NCI-H82 treated with DMSO at 0.1 percent for 48 hours (cell line): ENCODE results near the gene PRDM12.

Source experiments
- DNase-seq: peaks from one replicate; lab custom pipeline; 2025; ENCODE audit not compliant: unreplicated experiment; lab: John Stamatoyannopoulos, UW

Gene PRDM12

GRCh38 chr9:130689572-130689936 lies 25.2 kb downstream of the PRDM12 start:
- DNase-seq: no peak

DNA sequence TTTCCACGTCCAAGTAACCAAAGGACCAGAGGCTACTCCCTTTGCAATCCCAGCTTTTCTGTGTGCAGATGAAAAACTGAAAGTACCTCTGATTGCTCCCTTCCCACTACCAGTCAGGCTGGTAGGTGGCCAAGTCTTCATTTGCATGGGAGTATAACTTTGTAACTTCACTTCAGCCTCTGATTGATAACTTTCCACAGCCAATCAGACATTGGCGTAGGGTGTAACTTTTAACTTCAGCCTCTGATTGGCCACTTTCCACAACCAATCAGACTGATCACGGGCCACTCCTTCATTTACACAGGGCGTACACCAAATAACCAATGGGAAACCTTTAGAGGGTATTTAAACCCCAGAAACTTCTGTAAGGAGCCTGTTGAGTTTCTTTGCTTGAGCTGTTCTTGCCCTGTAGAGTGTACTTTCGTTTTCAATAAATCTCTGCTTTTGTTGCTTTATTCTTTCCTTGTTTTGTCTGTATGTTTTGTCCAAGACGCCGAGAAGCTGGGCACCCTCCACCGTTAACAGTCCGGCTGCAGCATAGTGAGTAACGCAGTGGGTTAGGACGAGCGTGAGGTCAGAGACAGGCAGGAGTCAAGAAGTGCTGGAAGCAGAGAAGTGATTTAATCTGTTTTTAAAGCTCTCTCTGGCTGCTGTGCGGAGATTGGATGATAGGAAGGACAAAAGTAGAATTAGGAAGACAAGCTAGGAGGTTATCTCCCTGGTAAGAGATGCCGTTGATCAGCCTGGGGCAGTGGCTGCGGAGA lies 25.7 kb downstream of the PRDM12 start:
- DNase-seq: peak; percentile 92

GRCh38 chr9:130692321-130692720 lies 27.9 kb downstream of the PRDM12 start:
- no peak for DNase-seq

- no peak for DNase-seq
Measured at GRCh38 chr9:130693101-130693425, 28.7 kb downstream of the PRDM12 start.

DNA sequence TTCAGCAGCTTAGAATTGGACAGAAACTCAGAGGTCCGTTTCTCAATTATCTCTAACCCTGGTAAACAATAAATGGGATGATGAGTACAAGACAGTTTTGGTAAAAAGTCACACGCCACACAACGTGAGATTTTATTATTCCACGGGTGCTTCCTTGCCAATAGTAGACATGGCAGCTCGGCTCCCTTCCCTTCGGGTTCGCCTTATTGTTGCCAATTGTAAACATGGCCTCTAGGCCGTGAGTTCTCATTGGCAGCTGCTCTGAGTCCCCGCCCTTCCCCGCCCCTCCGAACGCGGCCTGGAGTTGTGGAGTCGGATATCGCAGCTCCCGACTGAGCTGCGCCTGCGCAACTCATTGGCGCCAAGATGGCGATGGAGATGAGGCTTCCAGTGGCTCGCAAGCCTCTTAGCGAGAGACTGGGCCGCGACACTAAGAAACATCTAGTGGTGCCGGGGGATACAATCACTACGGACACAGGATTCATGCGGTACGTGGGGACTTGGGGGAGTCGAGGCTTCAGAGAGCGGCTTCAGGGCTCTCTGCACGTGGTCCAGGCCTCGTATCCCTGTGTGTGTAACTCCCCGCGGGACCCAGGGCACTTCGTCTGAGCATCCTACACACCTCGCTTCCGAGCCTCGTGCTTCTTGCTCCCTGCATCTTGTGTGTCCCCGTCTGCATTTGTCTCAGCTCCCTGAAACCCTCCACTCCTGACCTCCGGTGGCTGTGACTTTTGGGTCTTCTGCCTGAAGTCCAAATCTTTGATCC lies 29.2 kb downstream of the PRDM12 start, which contains the start of gene EXOSC2:
Gene EXOSC2, plus strand, starts transcription at position 355 of the 766 bp plus-strand sequence. Its CDS starts 12 bp downstream, at position 367.
- peak; percentile 82 for DNase-seq

- no peak for DNase-seq
Measured at GRCh38 chr9:130694205-130694604, 29.8 kb downstream of the PRDM12 start.

DNA sequence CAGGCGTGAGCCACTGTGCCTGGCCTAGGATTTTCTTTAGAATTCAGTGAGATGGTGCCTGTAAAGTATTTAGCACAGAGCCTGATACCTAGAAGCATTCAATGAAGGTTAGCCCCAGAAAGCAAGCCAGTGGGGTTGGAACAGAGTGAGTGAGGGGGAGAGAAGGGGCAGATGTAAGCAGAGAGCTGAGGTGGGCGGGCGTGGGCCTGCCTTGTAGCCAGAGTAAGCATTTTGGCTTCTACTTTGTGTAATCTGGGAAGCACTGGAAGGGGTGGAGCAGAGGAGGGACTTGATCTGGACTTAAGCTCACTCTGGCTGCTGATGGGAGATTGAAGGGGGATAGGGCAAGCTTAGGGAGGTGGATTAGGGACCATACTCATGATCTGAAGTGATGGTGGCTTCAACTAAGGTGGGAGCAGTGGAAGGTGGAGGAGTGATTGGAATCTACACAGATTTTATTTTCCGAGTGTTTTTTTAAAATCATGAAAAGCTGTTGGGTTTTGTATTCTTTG lies 31.8 kb downstream of the PRDM12 start:
- DNase-seq: peak; percentile 7

DNA sequence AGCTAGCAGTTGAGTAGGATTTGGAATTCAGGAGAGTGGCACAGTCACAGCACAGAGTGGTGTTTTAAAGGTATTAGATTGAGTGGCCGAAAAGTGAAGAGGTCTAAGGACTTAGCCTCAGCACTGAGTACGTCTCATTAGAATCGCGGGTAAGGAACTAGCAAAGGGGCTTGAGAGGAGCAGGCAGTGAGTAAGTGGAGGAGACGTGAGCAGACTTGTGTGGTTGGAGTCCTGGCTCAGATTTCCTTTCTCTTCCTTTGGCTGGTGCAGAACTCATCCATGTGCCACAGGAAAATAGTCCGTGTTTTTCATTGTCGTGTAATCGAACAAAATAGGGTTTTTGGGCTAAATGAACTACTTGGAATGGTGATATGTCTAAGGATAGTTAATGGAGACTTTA lies 32.6 kb downstream of the PRDM12 start:
- no peak for DNase-seq

DNA sequence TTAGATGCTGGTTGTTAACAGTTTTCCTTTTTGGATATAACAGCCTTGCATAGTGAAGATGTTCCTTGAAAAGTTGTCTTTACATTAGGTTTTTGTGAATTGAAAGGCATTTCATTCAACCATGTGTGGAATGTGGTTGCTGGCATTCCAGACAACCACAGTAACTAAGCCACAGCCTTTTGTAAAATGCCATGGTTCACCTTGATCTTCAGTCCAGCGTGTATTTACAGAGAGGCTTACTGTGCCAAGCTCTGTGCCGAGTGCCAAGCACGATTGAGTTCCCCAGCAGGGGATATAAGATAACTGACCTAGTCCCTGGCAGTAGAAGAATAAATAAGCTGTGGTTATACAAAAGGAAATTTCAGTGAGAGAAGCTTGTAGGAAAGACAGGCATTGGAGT lies 34.1 kb downstream of the PRDM12 start:
- no peak for DNase-seq

- DNase-seq: no peak
Measured at GRCh38 chr9:130699047-130699446, 34.7 kb downstream of the PRDM12 start.

DNA sequence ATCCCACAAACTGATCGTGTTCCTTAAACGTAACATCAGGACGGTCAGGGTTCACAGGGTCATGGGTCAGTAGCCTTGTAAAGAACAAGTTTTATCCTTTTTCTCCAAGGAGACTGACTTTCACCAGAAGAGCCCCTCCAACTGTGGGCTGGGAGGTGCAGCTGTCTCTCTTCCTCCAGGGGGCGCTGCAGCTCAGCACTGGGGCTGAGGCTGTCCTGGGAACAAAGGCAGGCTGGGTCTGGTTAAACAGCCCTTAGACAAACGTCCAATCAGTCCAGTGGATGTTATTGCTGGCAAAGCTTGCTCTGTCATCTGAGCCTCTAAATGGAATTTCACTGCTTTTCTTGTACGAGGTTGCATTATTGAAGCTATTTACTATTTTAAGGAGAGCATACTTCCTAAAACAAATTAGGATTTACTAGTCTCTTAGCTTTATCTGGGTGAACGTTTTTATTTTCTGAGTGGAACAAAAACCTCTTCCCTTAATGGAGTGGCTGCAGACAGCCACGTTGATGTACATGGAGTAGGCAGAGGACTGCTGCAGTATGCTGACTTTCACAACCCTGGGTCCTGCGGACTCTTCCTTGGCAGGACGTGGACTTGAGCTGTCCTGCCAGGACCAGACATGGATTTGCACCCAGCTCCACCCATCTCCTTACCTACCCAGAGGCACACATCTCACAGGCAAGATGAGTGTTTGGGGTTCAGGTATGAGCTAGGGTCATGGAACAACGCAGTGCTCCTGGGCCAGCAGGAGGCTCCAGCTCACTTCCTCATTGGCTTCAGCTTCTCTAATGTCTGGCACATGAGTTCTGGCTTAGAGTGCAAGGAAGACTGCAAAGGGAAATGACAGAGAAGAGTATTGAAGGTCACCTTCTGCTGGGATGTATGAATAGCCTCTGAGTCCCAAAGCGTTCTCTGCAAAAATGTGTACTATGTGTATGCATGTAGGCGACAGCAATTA lies 36.9 kb downstream of the PRDM12 start:
- peak; percentile 2 for DNase-seq

DNA sequence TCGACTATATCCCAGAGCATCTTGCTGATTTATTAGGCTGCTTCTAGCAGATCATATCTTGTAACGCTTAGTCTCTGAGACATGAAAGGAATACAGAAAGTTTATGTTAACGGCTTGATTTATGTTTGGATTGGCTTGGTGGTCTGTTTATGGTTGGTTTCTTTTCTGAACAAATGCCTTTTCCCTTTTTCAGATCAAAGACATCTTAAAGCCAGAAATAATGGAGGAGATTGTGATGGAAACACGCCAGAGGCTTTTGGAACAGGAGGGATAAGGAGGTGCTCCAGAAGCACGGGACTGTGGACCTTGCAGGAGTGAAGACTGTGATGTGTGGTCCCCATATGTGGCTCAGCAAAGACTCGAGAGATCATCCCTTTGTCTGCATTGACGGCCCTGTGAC lies 39.1 kb downstream of the PRDM12 start:
- DNase-seq: no peak

- DNase-seq: peak; percentile 34
Measured at GRCh38 chr9:130707225-130707976, 43.0 kb downstream of the PRDM12 start.

DNA sequence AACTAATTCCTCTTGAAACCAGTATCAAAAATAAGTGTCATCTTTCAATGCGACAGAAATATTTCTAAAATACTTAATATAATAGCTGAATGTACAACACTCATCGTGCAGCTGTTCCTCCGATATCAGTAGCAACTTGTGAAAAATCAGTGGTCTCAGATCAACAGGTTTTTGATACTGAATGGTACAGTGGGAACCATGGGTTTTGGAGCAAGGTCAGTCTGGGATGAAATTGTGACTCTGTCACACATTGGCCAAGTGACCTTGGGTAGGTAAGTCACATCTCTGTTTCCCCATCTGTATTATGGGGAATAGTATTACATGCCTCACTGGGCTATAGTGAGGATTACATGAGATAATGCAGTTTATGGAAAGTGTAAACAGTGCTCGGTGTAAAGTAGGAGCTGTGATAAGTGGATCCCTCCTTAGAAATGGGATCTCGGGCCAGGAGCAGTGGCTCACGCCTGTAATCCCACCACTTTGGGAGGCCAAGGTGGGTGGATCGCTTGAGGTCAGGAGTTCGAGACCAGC lies 46.5 kb downstream of the PRDM12 start:
- DNase-seq: peak; percentile 10

DNA sequence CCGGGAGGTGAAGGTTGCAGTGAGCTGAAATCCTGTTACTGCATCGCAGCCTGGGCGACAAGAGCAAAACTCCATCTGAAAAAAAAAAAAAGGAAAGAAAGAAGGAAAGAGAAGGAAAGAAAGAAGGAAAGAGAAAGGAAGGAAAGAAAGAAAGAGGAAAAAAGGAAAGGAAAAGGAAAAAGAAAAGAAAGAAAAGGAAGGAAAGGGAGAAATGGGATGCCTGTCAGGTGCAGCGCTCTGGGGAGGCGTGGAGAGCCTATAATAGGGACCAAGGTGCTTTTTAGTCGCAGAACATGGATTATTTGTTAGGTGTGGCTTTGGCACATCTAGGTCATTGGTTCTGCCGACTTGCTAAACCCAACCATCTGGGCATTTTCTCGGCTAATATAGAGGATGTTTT lies 47.1 kb downstream of the PRDM12 start:
- DNase-seq: no peak

- peak; percentile 85 for DNase-seq
Measured at GRCh38 chr9:130712564-130713285, 48.3 kb downstream of the PRDM12 start.

- DNase-seq: no peak
Measured at GRCh38 chr9:130713286-130713960, 49.0 kb downstream of the PRDM12 start.

- DNase-seq: no peak
Measured at GRCh38 chr9:130714586-130715110, 50.3 kb downstream of the PRDM12 start.

DNA sequence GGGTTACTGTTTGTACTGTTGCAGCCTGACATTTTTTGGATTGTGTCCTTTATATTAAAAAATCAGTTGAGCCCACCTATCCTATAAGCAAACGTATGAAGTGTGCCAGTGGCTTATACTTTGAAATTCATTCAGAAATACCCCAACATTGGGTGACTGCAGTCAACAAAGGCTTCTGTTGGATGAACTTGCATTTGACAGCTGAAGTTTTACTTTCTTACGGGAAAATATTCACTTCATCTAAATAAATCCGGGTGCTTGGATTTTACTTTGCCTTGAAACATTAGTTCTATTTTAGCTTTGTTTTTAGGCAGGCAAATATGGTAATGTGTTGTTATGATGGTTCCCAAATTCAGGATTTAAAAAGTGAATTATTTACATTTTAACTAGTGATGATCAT lies 50.9 kb downstream of the PRDM12 start:
- no peak for DNase-seq
